SK-N-SH (cell line): ENCODE results near the gene JAK1. TPM values are rescaled to one million over a fixed set of nuclear protein-coding genes. Genes with fewer than 3 reads are reported as not detected.

ENCODE experiments used
- CTCF ChIA-PET: fragments of 300-600, 350-600 bp; formaldehyde crosslinking; extraction: SDS; loops from one replicate; lab custom pipeline; 2021; lab: Yijun Ruan, JAX
- POLR2A ChIA-PET: fragments of 350-600 bp; sonication (Branson Sonifier 250); formaldehyde crosslinking; extraction: SDS; loops from one replicate; lab custom pipeline; 2020; ENCODE audit warnings: antibody characterized with exemption, inconsistent platforms; lab: Yijun Ruan, JAX
- DNase-seq: peaks from one replicate; pipeline ENCODE4 v3.0.0; 2012
- H2AFZ ChIP-seq: fragments of 200-600 bp; sonication (generic); 2 replicates; pipeline ENCODE4 v1.8.1; 2016; ENCODE audit warnings: antibody characterized with exemption, mild to moderate bottlenecking, low read depth
- H3F3A ChIP-seq: fragments of 200-600 bp; sonication (generic); replicated peaks from 2 replicates; pipeline ENCODE3; 2016; ENCODE audit warnings: antibody characterized with exemption, mild to moderate bottlenecking; ENCODE audit not compliant: insufficient read depth
- H3K27ac ChIP-seq, 2 experiments: fragments of 200-500 bp in 1 of 2; fragments of 200-600 bp in 1 of 2; sonication (Bioruptor generic) in 1 of 2; sonication (generic), shearing (Covaris generic) in 1 of 2; 2 replicates each; pipeline versions ENCODE4 v1.5.1 to v1.6.1; 2014 to 2016; ENCODE audit warnings: low read depth in 2 of 2, inconsistent platforms in 1 of 2, low read length in 1 of 2, mild to moderate bottlenecking in 1 of 2, mixed read lengths in 1 of 2
- H3K27me3 ChIP-seq: fragments of 200-600 bp; sonication (generic), shearing (Covaris generic); 2 replicates; pipeline ENCODE4 v1.6.1; 2016; ENCODE audit warnings: mixed run types; ENCODE audit not compliant: insufficient read depth
- H3K36me3 ChIP-seq, 2 experiments: fragments of 200-500 bp in 1 of 2; fragments of 200-600 bp in 1 of 2; sonication (Bioruptor generic) in 1 of 2; sonication (generic) in 1 of 2; replicated peaks in 1 of 2; 2 replicates each; pipeline versions ENCODE3 to v1.5.1; 2014 to 2016; ENCODE audit warnings: low read length in 1 of 2, mild to moderate bottlenecking in 1 of 2; ENCODE audit not compliant: insufficient read depth in 2 of 2, control insufficient read depth in 1 of 2
- H3K4me1 ChIP-seq, 2 experiments: fragments of 200-500 bp in 1 of 2; fragments of 200-600 bp in 1 of 2; sonication (Bioruptor generic) in 1 of 2; sonication (generic), shearing (Covaris generic) in 1 of 2; 2 replicates each; pipeline versions ENCODE4 v1.5.1 to v1.6.1; 2014 to 2016; ENCODE audit warnings: low read depth in 1 of 2, low read length in 1 of 2, mixed run types in 1 of 2; ENCODE audit not compliant: insufficient read depth in 2 of 2, control insufficient read depth in 1 of 2
- H3K4me2 ChIP-seq: fragments of 200-600 bp; sonication (generic), shearing (Covaris generic); 2 replicates; pipeline ENCODE4 v1.6.1; 2017; ENCODE audit warnings: mixed run types
- H3K4me3 ChIP-seq, 2 experiments: fragments of 200-500 bp in 1 of 2; fragments of 200-600 bp in 1 of 2; sonication (Bioruptor generic) in 1 of 2; sonication (generic), shearing (Covaris generic) in 1 of 2; 2 replicates each; pipeline versions ENCODE4 v1.5.1 to v1.8.1; 2014 to 2016; ENCODE audit warnings: low read depth in 2 of 2, inconsistent platforms in 1 of 2, low read length in 1 of 2, mild to moderate bottlenecking in 1 of 2, mixed read lengths in 1 of 2, moderate library complexity in 1 of 2
- H3K79me2 ChIP-seq: fragments of 200-600 bp; sonication (generic); 2 replicates; pipeline ENCODE4 v1.8.1; 2017; ENCODE audit warnings: mild to moderate bottlenecking; ENCODE audit not compliant: insufficient read depth
- H3K9ac ChIP-seq: fragments of 200-600 bp; sonication (generic); 2 replicates; pipeline ENCODE4 v1.6.1; 2017; ENCODE audit warnings: mixed run types
- H3K9me2 ChIP-seq: fragments of 200-600 bp; sonication (generic); 2 replicates; pipeline ENCODE4 v1.6.1; 2017; ENCODE audit warnings: mixed run types
- H3K9me3 ChIP-seq: fragments of 200-600 bp; sonication (generic); 2 replicates; pipeline ENCODE4 v1.6.1; 2017; ENCODE audit warnings: mixed run types, mild to moderate bottlenecking, moderate library complexity
- H4K20me1 ChIP-seq: fragments of 200-600 bp; sonication (generic); 2 replicates; pipeline ENCODE4 v1.6.1; 2017; ENCODE audit warnings: mild to moderate bottlenecking, mixed run types; ENCODE audit not compliant: insufficient read depth
- CHD2 ChIP-seq: fragments of 150-350 bp; IDR thresholded peaks from 2 replicates; pipeline ENCODE4 v1.6.1; 2018; ENCODE audit warnings: low read length; ENCODE audit not compliant: partially characterized antibody
- ELF1 ChIP-seq: IDR thresholded peaks from 2 replicates; pipeline ENCODE4 v1.4.0; 2012
- EZH2phosphoT487 ChIP-seq: fragments of 200-600 bp; sonication (generic); IDR thresholded peaks from 2 replicates; pipeline ENCODE4 v1.6.1; 2017; ENCODE audit warnings: low read depth, mixed run types, mild to moderate bottlenecking, antibody characterized with exemption, moderate library complexity, borderline replicate concordance
- FOXJ3 ChIP-seq: sonication (generic); formaldehyde crosslinking; IDR thresholded peaks from 2 replicates; pipeline ENCODE4 v1.5.1; 2020; ENCODE audit warnings: mild to moderate bottlenecking, missing genetic modification reagents
- FOXM1 ChIP-seq: IDR thresholded peaks from 2 replicates; pipeline ENCODE4 v1.4.0; 2012; ENCODE audit warnings: low read depth, mild to moderate bottlenecking
- GABPA ChIP-seq: IDR thresholded peaks from 2 replicates; pipeline ENCODE4 v1.4.0; 2012; ENCODE audit warnings: low read depth, mild to moderate bottlenecking
- GATA2 ChIP-seq: sonication (generic); formaldehyde crosslinking; IDR thresholded peaks from 2 replicates; pipeline ENCODE4 v1.5.0; 2020; ENCODE audit warnings: mild to moderate bottlenecking, missing genetic modification reagents
- NFIC ChIP-seq: IDR thresholded peaks from 2 replicates; pipeline ENCODE4 v1.4.0; 2012; ENCODE audit warnings: borderline replicate concordance
- RAD21 ChIP-seq: IDR thresholded peaks from 2 replicates; pipeline ENCODE4 v1.6.1; 2012; ENCODE audit warnings: mild to moderate bottlenecking, low read length
- RCOR1 ChIP-seq: fragments of 150-350 bp; IDR thresholded peaks from 2 replicates; pipeline ENCODE4 v1.6.1; 2017; ENCODE audit warnings: antibody characterized with exemption, low read length
- RXRA ChIP-seq: IDR thresholded peaks from 2 replicates; pipeline ENCODE4 v1.4.0; 2012; ENCODE audit warnings: low read depth, mild to moderate bottlenecking, borderline replicate concordance
- SMC3 ChIP-seq: IDR thresholded peaks from 2 replicates; pipeline ENCODE4 v1.6.1; 2012; ENCODE audit warnings: low read depth, low read length, improper control_type of control experiment
- TCF12 ChIP-seq: IDR thresholded peaks from 2 replicates; pipeline ENCODE4 v1.4.0; 2012
- TEAD4 ChIP-seq: IDR thresholded peaks from 2 replicates; pipeline ENCODE4 v1.4.0; 2012; ENCODE audit warnings: mild to moderate bottlenecking, borderline replicate concordance; ENCODE audit not compliant: insufficient read depth
- YY1 ChIP-seq: IDR thresholded peaks from 2 replicates; pipeline ENCODE4 v1.4.0; 2012; ENCODE audit warnings: low read depth, mild to moderate bottlenecking
- WGBS: methylation state at CpG from one replicate; pipeline ENCODE4 v1.1.6; 2017; ENCODE audit warnings: low lambda C conversion rate; 5-methylcytosine and 5-hydroxymethylcytosine counted together
- polyA plus RNA-seq, 3 experiments: library from polyadenylated mRNA; depleted of rRNA; stranded (reverse); fragments of >200 nt; gene quantifications; 2 replicates each; pipeline ENCODE4 v1.2.3, GENCODE V29; 2012
- TF ChIP-seq, protein P1 (sequence below): IDR thresholded peaks from 2 replicates; pipeline ENCODE4 v1.4.0; 2012; ENCODE audit warnings: low read depth
- TF ChIP-seq, protein P2 (sequence below): fragments of 150-350 bp; IDR thresholded peaks from 2 replicates; pipeline ENCODE4 v1.6.1; 2016; ENCODE audit warnings: mild to moderate bottlenecking, low read depth, low read length
- TF ChIP-seq, protein P3 (sequence below): IDR thresholded peaks from 2 replicates; pipeline ENCODE4 v1.4.0; 2012; ENCODE audit warnings: low read depth, borderline replicate concordance
- TF ChIP-seq, protein P4 (sequence below): IDR thresholded peaks from 2 replicates; pipeline ENCODE4 v1.6.1; 2012; ENCODE audit warnings: mild to moderate bottlenecking, low read depth, low read length, moderate library complexity

JAK1 gene
- polyA plus RNA-seq, 1 of the 3 experiments (the other 2 are of a cell fraction), result 47.5 TPM

DNA sequence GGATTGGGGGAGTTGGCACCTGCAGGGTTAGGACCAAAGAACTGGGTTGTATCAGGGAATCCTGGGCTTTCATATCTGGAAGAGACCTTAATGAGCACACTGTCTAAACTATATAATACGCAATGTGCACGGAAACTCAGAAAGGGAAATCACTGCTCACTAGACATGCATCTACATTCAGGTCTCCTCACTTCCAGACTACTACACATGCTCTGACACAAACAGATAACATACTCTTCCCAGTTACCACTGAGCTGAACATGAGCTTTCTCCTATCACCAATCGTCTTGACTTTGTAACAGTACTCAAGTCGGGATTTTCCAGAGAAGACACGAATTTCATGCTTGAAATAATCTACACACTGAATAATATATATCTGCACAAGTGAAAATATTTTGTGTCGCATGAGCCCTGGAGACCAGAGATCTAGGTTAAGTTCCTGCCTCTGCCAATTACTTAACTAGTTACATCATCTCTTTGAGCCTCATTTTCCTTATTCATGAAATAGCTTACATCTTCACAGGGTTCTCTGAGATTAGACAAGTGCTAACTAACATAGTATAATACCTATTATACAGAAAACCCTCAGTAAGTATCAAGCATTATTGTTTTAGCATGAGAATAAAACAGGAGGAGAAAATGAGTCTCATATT, 101.1 kb downstream of the JAK1 start:
- no peak overlapping the region for H3K4me3 ChIP-seq
- no peaks in the 10 kb centered on the region for H3K9me2 ChIP-seq
- TF ChIP-seq GABPA, result no peak
- TF ChIP-seq, protein P1, sequence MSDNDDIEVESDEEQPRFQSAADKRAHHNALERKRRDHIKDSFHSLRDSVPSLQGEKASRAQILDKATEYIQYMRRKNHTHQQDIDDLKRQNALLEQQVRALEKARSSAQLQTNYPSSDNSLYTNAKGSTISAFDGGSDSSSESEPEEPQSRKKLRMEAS, result no peak
- no peak for TF ChIP-seq TEAD4
- TF ChIP-seq RAD21, result no peak
- TF ChIP-seq FOXJ3 (CRISPR knock-in tag), result no peak
- TF ChIP-seq, protein P2, sequence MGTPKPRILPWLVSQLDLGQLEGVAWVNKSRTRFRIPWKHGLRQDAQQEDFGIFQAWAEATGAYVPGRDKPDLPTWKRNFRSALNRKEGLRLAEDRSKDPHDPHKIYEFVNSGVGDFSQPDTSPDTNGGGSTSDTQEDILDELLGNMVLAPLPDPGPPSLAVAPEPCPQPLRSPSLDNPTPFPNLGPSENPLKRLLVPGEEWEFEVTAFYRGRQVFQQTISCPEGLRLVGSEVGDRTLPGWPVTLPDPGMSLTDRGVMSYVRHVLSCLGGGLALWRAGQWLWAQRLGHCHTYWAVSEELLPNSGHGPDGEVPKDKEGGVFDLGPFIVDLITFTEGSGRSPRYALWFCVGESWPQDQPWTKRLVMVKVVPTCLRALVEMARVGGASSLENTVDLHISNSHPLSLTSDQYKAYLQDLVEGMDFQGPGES, result no peak
- TF ChIP-seq, all 33 proteins: peak for 0
- Histone ChIP-seq H4K20me1 (no peaks in the 10 kb centered on the region), H3K27me3 (no peaks in the 10 kb centered on the region), H3K4me1 (no peaks in the 10 kb centered on the region), H3K9ac (no peak overlapping the region), H3K4me2 (no peak overlapping the region), H3K36me3 (peaks cover 23 to 51% of the 10 kb centered on the region in 2 experiments), H2AFZ (no peak overlapping the region), H3K9me3 (no peaks in the 10 kb centered on the region), H3K79me2 (no peaks in the 10 kb centered on the region), H3F3A (no peaks in the 10 kb centered on the region), H3K27ac (no peak overlapping the region)
- CTCF ChIA-PET, result interaction anchor here (1.2 kb wide), 1 partner anchor 210 kb away, joined by 3 read pairs; no protein-coding TSS in a partner anchor
- DNase-seq, result no peak
- POLR2A ChIA-PET, result no interaction called here
- WGBS, result 95% methylated on average over 6 of the region's 6 CpGs

DNA sequence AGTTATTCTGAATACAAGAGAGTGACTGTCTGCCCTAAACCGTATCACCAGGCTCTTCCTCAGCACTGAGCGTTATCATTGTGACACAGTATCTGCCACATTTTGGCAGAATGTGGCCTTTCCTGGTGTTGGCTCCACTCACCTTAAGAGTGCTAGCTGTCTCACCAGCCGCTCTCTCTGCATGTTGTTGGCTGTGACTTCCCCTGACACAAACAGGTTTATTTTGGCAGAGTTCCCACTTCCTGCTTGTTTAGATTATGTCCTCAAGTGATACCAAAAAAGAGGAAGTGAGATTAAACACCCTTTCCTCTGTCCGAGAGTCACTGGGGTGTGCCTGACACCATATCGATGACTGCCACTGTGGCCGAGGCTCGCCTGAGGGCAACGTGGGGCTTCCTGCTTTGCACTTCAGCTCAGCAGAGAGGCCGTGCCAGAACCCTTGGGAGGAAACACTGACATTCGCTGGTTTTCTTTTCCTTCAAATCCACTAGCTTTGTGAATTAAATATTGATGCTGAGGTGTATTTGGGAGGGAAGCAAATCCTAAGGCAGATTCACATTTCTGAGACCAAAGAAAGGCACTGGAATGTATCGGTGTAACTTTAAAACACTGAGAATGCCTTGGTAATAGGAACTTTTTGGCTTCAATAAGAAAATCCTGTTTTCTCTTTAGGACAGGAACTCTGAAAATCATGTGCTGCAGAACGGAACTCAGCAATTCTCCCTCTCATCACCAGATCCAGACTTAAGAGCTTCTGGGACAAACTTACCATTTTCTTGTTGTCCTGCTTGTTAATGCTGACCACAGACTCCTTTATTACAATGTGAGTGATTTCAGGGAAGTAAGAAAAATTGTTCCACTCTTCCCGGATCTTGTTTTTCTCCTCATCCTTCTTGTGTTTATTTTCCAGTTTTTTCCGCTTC, 102.1 kb downstream of the JAK1 start:
- no peaks in the 10 kb centered on the region for H3K9me2 ChIP-seq
- no peaks in the 10 kb centered on the region for H3K79me2 ChIP-seq
- no peak overlapping the region for H3K4me2 ChIP-seq
- no peaks in the 10 kb centered on the region for H3F3A ChIP-seq
- ChIA-PET CTCF (interaction anchor here (0.7 to 1.2 kb wide), 2 partner anchors 84 to 211 kb away, joined by 3 read pairs; no protein-coding TSS in a partner anchor), POLR2A (no interaction called here)
- no peaks in the 10 kb centered on the region for H3K27me3 ChIP-seq
- no peaks in the 10 kb centered on the region for H3K9me3 ChIP-seq
- peak overlapping the region in 1 of 2 experiments; percentile 34; a peak in 1 of 4 replicates for H3K27ac ChIP-seq
- H3K4me3 ChIP-seq, result no peak overlapping the region
- no peak for DNase-seq
- H3K4me1 ChIP-seq, result no peaks in the 10 kb centered on the region
- H4K20me1 ChIP-seq, result no peaks in the 10 kb centered on the region
- no peak overlapping the region for H3K9ac ChIP-seq
- H2AFZ ChIP-seq, result no peak overlapping the region
- H3K36me3 ChIP-seq, result peaks cover 31 to 55% of the 10 kb centered on the region in 2 experiments
- WGBS, result 84% methylated on average over 14 of the region's 14 CpGs
- TF ChIP-seq ELF1, result no peak
- no peak for TF ChIP-seq RCOR1
- TF ChIP-seq RXRA, result no peak
- TF ChIP-seq TCF12, result no peak
- TF ChIP-seq GATA2 (CRISPR knock-in tag), result no peak
- no peak for TF ChIP-seq FOXM1
- TF ChIP-seq, protein P3, sequence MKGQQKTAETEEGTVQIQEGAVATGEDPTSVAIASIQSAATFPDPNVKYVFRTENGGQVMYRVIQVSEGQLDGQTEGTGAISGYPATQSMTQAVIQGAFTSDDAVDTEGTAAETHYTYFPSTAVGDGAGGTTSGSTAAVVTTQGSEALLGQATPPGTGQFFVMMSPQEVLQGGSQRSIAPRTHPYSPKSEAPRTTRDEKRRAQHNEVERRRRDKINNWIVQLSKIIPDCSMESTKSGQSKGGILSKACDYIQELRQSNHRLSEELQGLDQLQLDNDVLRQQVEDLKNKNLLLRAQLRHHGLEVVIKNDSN, result no peak
- no peak for TF ChIP-seq NFIC
- no peak for TF ChIP-seq CHD2
- TF ChIP-seq TEAD4, result no peak
- TF ChIP-seq FOXJ3 (CRISPR knock-in tag), result no peak
- no peak for TF ChIP-seq RAD21
- no peak for TF ChIP-seq SMC3
- TF ChIP-seq YY1, result no peak
- TF ChIP-seq, protein P4, sequence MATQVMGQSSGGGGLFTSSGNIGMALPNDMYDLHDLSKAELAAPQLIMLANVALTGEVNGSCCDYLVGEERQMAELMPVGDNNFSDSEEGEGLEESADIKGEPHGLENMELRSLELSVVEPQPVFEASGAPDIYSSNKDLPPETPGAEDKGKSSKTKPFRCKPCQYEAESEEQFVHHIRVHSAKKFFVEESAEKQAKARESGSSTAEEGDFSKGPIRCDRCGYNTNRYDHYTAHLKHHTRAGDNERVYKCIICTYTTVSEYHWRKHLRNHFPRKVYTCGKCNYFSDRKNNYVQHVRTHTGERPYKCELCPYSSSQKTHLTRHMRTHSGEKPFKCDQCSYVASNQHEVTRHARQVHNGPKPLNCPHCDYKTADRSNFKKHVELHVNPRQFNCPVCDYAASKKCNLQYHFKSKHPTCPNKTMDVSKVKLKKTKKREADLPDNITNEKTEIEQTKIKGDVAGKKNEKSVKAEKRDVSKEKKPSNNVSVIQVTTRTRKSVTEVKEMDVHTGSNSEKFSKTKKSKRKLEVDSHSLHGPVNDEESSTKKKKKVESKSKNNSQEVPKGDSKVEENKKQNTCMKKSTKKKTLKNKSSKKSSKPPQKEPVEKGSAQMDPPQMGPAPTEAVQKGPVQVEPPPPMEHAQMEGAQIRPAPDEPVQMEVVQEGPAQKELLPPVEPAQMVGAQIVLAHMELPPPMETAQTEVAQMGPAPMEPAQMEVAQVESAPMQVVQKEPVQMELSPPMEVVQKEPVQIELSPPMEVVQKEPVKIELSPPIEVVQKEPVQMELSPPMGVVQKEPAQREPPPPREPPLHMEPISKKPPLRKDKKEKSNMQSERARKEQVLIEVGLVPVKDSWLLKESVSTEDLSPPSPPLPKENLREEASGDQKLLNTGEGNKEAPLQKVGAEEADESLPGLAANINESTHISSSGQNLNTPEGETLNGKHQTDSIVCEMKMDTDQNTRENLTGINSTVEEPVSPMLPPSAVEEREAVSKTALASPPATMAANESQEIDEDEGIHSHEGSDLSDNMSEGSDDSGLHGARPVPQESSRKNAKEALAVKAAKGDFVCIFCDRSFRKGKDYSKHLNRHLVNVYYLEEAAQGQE, result no peak
- no peak for TF ChIP-seq EZH2phosphoT487
